WERI-Rb-1 (cell line): ENCODE results near the gene GTF3C6.

ENCODE experiments used
- DNase-seq: peaks from one replicate; pipeline ENCODE4 v3.0.0-alpha.2; 2020
- H3K27ac ChIP-seq: fragments of 250-450 bp; sonication (Bioruptor Pico); 2 replicates; pipeline ENCODE4 v1.5.1; 2020; ENCODE audit warnings: mild to moderate bottlenecking, moderate library complexity
- H3K27me3 ChIP-seq: fragments of 250-450 bp; sonication (Bioruptor Pico); 2 replicates; pipeline ENCODE4 v1.5.1; 2021; ENCODE audit warnings: mild to moderate bottlenecking, low read depth, moderate library complexity; ENCODE audit not compliant: insufficient read depth, severe bottlenecking
- H3K36me3 ChIP-seq: fragments of 250-450 bp; sonication (Bioruptor Pico); 2 replicates; pipeline ENCODE4 v1.5.1; 2020; ENCODE audit warnings: mild to moderate bottlenecking, moderate library complexity
- H3K4me3 ChIP-seq: 2 replicates; pipeline ENCODE4 v1.5.1; 2011; ENCODE audit warnings: low read depth, mild to moderate bottlenecking, control low read depth, low read length
- H3K9me3 ChIP-seq: fragments of 250-450 bp; sonication (Bioruptor Pico); 2 replicates; pipeline ENCODE4 v1.5.1; 2021; ENCODE audit warnings: mild to moderate bottlenecking, moderate library complexity; ENCODE audit not compliant: severe bottlenecking
- CTCF ChIP-seq: IDR thresholded peaks from 2 replicates; pipeline ENCODE4 v1.5.1; 2011; ENCODE audit warnings: low read depth, mild to moderate bottlenecking, control low read depth, inconsistent platforms, low read length

GTF3C6 gene

GRCh38 chr6:110938171-110938570 lies 20.3 kb upstream of the GTF3C6 start:
- DNase-seq = no peak
- no peak for TF ChIP-seq CTCF
- H3K27ac ChIP-seq = no peak overlapping the region
- H3K27me3 ChIP-seq = no peaks in the 10 kb centered on the region
- no peaks in the 10 kb centered on the region for H3K9me3 ChIP-seq
- H3K36me3 ChIP-seq = no peaks in the 10 kb centered on the region
- H3K4me3 ChIP-seq = no peak overlapping the region

- Histone ChIP-seq H3K9me3 (no peaks in the 10 kb centered on the region), H3K4me3 (no peak overlapping the region), H3K27me3 (no peaks in the 10 kb centered on the region), H3K36me3 (no peaks in the 10 kb centered on the region), H3K27ac (no peak overlapping the region)
- no peak for DNase-seq
- no peak for TF ChIP-seq CTCF
Measured at GRCh38 chr6:110939429-110940200, 18.9 kb upstream of the GTF3C6 start.

DNA sequence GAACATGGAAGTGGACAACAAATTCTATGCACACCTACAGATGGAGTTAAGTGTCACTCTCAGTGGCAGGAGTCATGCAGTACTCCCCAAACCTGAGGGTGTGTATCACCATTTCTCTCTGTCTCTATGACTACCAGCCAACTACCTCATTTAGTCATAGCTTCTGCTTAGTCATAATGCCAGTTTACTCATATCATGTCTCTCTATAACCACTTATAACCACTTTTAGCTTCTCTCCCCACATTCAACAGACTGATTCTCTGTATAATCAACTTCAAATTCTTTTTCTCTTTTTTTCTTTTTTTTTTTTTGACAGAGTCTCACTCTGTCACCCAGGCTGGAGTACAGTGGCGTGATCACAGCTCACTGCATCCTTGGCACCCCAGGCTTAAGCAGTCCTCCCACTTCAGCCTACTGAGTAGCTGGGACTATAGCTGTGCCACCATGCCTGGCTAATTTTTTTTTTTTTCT lies 13.8 kb upstream of the GTF3C6 start:
- no peak for DNase-seq
- Histone ChIP-seq H3K36me3 (no peaks in the 10 kb centered on the region), H3K27ac (no peak overlapping the region), H3K9me3 (no peaks in the 10 kb centered on the region), H3K4me3 (no peak overlapping the region), H3K27me3 (no peaks in the 10 kb centered on the region)
- TF ChIP-seq CTCF = no peak

DNA sequence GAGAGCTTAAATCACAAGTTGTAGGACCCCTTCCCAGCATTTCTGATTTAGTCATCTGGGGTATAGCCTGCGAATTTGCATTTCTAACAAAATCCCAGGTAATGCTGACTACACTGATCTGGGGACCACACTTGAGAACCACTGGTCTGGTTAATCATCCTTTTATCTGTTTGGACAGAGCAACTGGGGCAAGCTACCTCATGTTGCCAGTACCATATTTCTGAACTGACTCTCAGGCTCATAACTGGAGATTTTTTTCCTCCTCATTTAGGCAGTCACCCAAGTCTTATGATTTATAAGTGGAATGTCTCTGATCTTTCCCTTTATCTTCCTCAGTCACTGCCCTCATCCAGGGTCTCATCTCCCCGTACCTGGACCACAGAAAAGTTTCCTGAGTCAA lies 12.0 kb upstream of the GTF3C6 start:
- H3K27ac ChIP-seq = no peak overlapping the region
- no peak for TF ChIP-seq CTCF
- H3K36me3 ChIP-seq = no peaks in the 10 kb centered on the region
- DNase-seq = no peak
- no peaks in the 10 kb centered on the region for H3K27me3 ChIP-seq
- H3K9me3 ChIP-seq = no peaks in the 10 kb centered on the region
- no peak overlapping the region for H3K4me3 ChIP-seq

- Histone ChIP-seq H3K27me3 (no peaks in the 10 kb centered on the region), H3K27ac (no peak overlapping the region), H3K9me3 (no peaks in the 10 kb centered on the region), H3K4me3 (no peak overlapping the region), H3K36me3 (no peaks in the 10 kb centered on the region)
- DNase-seq = no peak
- TF ChIP-seq CTCF = no peak
Measured at GRCh38 chr6:110949679-110950285, 8.7 kb upstream of the GTF3C6 start.
